ENCODE results near the gene ALG9. TPM values are rescaled to one million over a fixed set of nuclear protein-coding genes. Genes with fewer than 3 reads are reported as not detected.

The ALG9 gene
- total and polyA plus RNA-seq, 2 donors (not counting 1 experiment from before 2014, with no cell fraction given): 30.9 to 43.8 TPM

DNA sequence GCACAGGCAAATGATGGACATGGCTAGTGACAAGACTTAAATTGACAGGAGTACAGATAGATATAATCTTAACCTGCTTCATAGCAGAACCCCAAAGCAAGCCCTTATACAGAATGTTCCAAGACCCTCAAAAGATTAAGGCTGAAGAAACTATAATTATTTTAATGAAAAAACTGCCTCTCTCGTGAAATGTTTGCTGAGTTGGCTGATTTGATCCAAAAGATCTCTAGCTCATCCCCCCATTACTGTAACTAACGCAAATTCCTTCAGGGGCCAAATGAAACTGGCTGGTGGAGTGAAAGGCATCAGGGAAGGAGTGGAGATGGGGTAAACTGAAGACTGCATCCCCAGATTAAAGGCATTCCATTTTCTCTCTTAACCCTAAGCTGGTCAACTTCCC, 19.3 kb downstream of the ALG9 start:
- DNase-seq (ENCODE audit: low read depth in 2 of 2): no peak
- Histone ChIP-seq H3K4me1 (ENCODE audit: control insufficient read depth, extremely low read depth, insufficient read depth, low read length) (peaks cover 2% of the 10 kb centered on the region), H3K36me3 (ENCODE audit: control insufficient read depth, insufficient read depth, low read length) (peaks cover 3% of the 10 kb centered on the region), H3K9me3 (ENCODE audit: control insufficient read depth, insufficient read depth, low read depth, low read length) (no peaks in the 10 kb centered on the region), H3K4me3 (replicated peaks in 1 of 4; ENCODE audit: control extremely low read depth in 1 of 4, insufficient read depth in 1 of 4, low read depth in 3 of 4, low read length in 4 of 4) (no peak overlapping the region), H3K4me2 (ENCODE audit: extremely low read depth, insufficient read depth, low read length) (no peak overlapping the region), H4K20me1 (ENCODE audit: control insufficient read depth, extremely low read depth, insufficient read depth, low read length) (no peaks in the 10 kb centered on the region), H3K27ac (ENCODE audit: insufficient read depth, low read length) (no peak overlapping the region), H2AFZ (ENCODE audit: low read length) (no peak overlapping the region), H3K27me3 (ENCODE audit: control insufficient read depth, insufficient read depth, low read length) (no peaks in the 10 kb centered on the region), H3K9ac (ENCODE audit: insufficient read depth, low read length) (no peak overlapping the region), H3K79me2 (ENCODE audit: control insufficient read depth, insufficient read depth, low read length) (no peaks in the 10 kb centered on the region)
- TF ChIP-seq CTCF (conservative IDR thresholded peaks at IDR 0.05 in 1 of 2, IDR thresholded peaks at IDR 0.05 in 1 of 2; ENCODE audit: low read depth in 1 of 2, low read length in 2 of 2) (no peak), EZH2 (IDR thresholded peaks at IDR 0.05; ENCODE audit: low read length, missing control alignments) (no peak)

DNA sequence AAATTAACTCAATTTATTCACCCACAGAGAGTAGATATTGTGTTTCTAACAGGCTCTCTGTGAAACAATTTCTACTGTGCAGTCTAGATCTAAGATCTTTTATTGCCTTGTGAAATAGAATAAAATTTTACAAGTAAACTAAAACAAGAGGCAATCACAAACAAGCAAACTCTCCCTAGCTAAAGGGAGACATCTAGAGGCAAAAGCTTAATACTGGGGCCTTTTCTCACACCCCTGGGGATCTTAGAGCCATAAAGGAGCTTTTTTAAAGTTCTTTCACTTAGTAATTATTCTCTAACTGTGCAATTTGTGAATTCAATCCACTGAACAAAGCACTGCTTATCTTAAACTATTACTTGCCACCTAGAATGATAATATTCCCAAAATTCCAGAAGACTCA, 19.7 kb downstream of the ALG9 start:
- H3K27ac ChIP-seq (ENCODE audit: insufficient read depth, low read length): no peak overlapping the region
- peak in 1 of 2 donors; percentile 51 for DNase-seq (ENCODE audit: low read depth in 2 of 2)
- H3K4me2 ChIP-seq (ENCODE audit: extremely low read depth, insufficient read depth, low read length): no peak overlapping the region

GRCh38 chr11:111851067-111851466, 20.3 kb downstream of the ALG9 start:
- Histone ChIP-seq H3K4me1 (ENCODE audit: control insufficient read depth, extremely low read depth, insufficient read depth, low read length) (peaks cover 10% of the 10 kb centered on the region), H3K4me3 (replicated peaks in 1 of 4; ENCODE audit: control extremely low read depth in 1 of 4, insufficient read depth in 1 of 4, low read depth in 3 of 4, low read length in 4 of 4) (no peak overlapping the region), H3K9ac (ENCODE audit: insufficient read depth, low read length) (no peak overlapping the region), H2AFZ (ENCODE audit: low read length) (no peak overlapping the region), H3K27ac (ENCODE audit: insufficient read depth, low read length) (no peak overlapping the region), H4K20me1 (ENCODE audit: control insufficient read depth, extremely low read depth, insufficient read depth, low read length) (no peaks in the 10 kb centered on the region), H3K36me3 (ENCODE audit: control insufficient read depth, insufficient read depth, low read length) (peaks cover 3% of the 10 kb centered on the region), H3K79me2 (ENCODE audit: control insufficient read depth, insufficient read depth, low read length) (no peaks in the 10 kb centered on the region), H3K9me3 (ENCODE audit: control insufficient read depth, insufficient read depth, low read depth, low read length) (no peaks in the 10 kb centered on the region), H3K27me3 (ENCODE audit: control insufficient read depth, insufficient read depth, low read length) (no peaks in the 10 kb centered on the region), H3K4me2 (ENCODE audit: extremely low read depth, insufficient read depth, low read length) (no peak overlapping the region)
- no peak for DNase-seq (ENCODE audit: low read depth in 2 of 2)
- no peak for TF ChIP-seq CTCF (conservative IDR thresholded peaks at IDR 0.05 in 1 of 2, IDR thresholded peaks at IDR 0.05 in 1 of 2; ENCODE audit: low read depth in 1 of 2, low read length in 2 of 2)
- TF ChIP-seq EZH2 (IDR thresholded peaks at IDR 0.05; ENCODE audit: low read length, missing control alignments): no peak

More for the DNA sequence above, 19.7 kb downstream of the ALG9 start:
- peaks cover 3% of the 10 kb centered on the region for H3K36me3 ChIP-seq (ENCODE audit: control insufficient read depth, insufficient read depth, low read length)
- H4K20me1 ChIP-seq (ENCODE audit: control insufficient read depth, extremely low read depth, insufficient read depth, low read length): no peaks in the 10 kb centered on the region
- no peak overlapping the region for H3K9ac ChIP-seq (ENCODE audit: insufficient read depth, low read length)
- peak; percentile 58 to 70 for TF ChIP-seq CTCF (conservative IDR thresholded peaks at IDR 0.05 in 1 of 2, IDR thresholded peaks at IDR 0.05 in 1 of 2; ENCODE audit: low read depth in 1 of 2, low read length in 2 of 2)
- no peak for TF ChIP-seq EZH2 (IDR thresholded peaks at IDR 0.05; ENCODE audit: low read length, missing control alignments)
- H3K27me3 ChIP-seq (ENCODE audit: control insufficient read depth, insufficient read depth, low read length): no peaks in the 10 kb centered on the region
- peaks cover 5% of the 10 kb centered on the region for H3K4me1 ChIP-seq (ENCODE audit: control insufficient read depth, extremely low read depth, insufficient read depth, low read length)
- H3K4me3 ChIP-seq (replicated peaks in 1 of 4; ENCODE audit: control extremely low read depth in 1 of 4, insufficient read depth in 1 of 4, low read depth in 3 of 4, low read length in 4 of 4): no peak overlapping the region
- no peaks in the 10 kb centered on the region for H3K9me3 ChIP-seq (ENCODE audit: control insufficient read depth, insufficient read depth, low read depth, low read length)
- no peaks in the 10 kb centered on the region for H3K79me2 ChIP-seq (ENCODE audit: control insufficient read depth, insufficient read depth, low read length)
- no peak overlapping the region for H2AFZ ChIP-seq (ENCODE audit: low read length)
